GM10847 (cell line): ENCODE data around the gene SPATA46.

Experiments
- POLR2A ChIP-seq: IDR thresholded peaks from 2 replicates; pipeline ENCODE4 v1.6.1; 2011; ENCODE audit not compliant: insufficient read length; ENCODE audit errors: extremely low read depth

Gene SPATA46

DNA sequence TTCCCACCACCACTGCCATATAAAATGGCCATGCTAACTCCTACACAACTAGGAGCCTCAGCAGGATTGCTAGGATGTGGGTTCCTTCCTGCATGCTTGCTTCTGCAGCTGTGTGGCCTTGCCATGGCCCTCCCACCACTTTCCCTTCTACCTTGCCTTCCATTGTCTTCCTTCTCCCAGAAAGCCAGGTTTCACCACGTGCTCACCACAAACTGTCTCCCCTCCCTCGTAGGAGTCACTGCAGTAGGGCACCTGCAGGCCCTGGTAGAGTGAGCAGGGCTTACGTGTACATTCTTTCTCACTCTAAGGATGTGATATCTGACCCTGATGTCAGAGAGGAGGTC lies 8.6 kb upstream of the SPATA46 start:
- no peak for TF ChIP-seq POLR2A

DNA sequence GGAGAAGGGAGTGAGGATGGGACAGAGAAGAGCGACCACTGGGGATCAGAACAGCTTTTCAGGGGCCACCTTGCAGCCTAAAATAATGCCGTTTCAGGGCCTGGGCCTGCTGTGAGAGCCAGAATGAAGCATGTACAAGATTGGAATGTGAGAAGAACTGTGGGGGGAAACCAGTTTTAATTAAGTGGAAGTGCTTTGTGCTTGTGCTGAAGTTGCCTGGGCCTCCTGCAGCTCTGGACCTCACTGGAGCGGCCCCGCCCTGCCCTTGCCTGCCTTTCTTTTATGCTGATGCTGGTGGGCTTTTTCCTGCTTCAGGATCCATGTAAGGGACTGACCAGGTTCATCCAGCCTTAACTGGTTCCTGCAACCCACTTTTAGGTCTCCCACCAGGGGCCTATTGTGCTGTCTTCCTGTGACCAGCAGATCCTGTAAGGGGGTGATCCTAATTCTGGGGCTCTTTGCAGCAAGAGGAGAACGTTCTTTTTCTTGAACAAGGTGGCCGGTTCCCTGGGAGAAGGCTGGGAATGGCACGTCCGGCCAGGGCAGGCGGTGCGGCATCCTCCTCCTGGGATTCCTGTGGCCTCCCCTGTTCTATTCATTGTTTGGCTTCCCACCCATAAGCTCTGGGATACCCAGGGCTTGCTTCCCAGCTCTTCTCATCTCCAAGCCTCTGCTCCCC lies 8.1 kb upstream of the SPATA46 start:
- no peak for TF ChIP-seq POLR2A

DNA sequence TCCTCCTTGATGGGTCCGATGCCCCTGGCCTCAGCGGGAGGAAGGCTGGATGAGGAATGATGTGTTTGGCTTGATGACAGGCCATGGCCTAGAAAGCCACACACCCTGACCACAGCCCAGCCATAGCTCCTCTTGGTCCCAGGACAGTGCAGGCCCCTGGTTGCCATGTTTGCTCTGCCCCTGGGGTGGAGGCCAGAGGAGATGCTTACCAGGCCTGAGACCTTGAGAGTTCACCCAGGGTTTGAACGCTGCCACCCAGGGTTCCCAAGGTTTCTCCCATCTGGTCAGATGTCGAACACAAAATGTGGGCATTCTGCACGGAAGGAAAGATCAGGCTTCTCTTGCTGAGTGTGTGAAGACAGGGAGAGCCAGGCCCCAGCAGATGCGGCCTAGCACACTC lies 7.5 kb upstream of the SPATA46 start:
- TF ChIP-seq POLR2A, result no peak

DNA sequence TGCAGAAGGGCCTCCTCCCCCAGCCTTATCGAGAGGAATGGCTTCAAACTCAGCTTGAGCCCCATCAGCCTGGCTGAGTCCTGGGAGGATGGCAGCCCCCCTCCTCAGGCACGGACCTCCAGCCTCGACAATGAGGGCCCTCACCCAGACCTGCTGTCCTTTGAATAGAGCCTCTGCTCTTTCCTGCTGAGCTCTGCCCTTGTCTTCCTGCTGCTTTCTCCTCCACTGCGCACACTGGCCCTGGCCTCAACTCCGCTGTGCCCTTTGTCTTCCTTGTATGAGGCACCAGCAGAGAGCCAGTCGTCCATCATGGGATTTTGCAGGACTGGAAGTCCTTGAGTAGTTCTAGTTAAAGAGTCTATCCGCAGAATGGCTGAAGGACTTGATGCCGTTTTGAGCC lies 6.9 kb upstream of the SPATA46 start:
- no peak for TF ChIP-seq POLR2A

DNA sequence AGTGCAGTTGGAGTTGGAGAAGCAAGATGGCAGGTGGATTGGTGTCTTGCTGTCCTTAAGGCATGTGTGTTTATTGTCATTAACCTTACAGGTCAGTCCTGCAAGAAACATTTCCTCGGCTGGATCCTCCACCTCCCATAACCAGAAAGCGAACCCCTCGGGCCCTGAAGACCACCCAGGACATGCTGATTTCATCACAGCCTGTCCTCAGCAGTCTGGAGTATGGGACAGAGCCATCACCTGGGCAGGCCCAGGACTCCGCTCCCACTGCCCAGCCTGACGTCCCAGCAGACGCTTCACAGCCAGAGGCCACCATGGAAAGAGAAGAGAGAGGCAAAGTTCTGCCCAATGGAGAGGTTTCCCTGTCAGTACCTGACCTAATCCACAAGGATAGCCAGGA lies 6.4 kb upstream of the SPATA46 start:
- no peak for TF ChIP-seq POLR2A

DNA sequence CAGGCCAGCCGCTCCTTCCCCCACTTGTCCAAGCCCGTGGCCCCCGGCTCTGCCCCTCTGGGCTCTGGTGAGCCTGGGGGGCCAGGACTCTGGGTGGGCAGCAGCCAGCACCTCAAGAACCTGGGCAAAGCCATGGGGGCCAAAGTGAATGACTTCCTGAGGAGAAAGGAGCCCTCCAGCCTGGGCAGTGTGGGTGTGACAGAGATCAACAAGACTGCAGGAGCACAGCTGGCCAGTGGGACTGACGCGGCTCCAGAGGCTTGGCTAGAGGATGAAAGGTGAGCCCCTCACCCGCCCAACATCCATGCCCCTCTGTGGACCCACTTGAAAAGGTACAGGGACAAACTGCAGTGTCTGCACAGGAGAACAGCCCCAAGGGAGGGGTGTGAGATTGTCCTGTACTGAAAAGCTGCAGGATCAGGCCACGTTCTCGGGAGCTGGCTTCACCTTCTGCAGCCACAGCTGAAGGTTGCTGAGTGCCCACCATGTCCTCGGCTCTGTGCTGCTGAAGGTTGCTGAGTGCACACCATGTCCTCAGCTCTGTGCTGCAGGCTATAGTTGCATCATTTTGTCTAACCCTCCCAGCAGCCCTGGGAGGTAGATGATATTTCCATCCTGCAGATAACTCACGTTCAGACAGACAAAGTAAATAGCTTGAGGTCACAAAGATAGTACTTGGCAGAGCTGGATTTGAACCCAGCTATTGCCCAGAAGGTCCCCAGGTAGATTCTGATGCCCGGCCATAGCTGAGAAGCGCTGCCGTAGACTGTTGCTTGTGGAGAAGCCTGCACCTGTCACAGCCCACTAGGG lies 5.5 kb upstream of the SPATA46 start:
- no peak for TF ChIP-seq POLR2A

DNA sequence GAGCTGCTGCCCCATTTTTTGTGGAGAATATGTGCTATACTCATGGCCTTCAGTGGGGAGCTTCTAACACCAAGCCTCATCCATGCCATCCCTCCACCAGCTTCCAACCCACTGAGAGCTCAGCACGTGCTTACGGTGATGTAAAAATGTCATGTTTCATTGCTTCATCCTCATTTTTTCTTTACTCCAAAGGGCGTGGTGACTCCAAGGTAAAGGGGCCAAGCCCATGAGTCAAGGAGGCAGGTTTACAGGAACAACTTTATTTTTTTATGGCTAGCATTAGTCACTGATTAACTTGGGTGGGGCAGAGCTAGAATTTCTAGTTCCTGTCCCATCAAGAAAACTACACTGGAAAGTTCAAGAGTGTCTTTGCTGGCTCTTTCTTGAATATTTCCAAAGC lies 4.7 kb upstream of the SPATA46 start, which contains the start of gene C1orf226:
TSS of gene C1orf226 (plus strand) at position 346 of the 400 bp plus-strand sequence. CDS start 174 bp downstream, outside the sequence.
- no peak for TF ChIP-seq POLR2A

DNA sequence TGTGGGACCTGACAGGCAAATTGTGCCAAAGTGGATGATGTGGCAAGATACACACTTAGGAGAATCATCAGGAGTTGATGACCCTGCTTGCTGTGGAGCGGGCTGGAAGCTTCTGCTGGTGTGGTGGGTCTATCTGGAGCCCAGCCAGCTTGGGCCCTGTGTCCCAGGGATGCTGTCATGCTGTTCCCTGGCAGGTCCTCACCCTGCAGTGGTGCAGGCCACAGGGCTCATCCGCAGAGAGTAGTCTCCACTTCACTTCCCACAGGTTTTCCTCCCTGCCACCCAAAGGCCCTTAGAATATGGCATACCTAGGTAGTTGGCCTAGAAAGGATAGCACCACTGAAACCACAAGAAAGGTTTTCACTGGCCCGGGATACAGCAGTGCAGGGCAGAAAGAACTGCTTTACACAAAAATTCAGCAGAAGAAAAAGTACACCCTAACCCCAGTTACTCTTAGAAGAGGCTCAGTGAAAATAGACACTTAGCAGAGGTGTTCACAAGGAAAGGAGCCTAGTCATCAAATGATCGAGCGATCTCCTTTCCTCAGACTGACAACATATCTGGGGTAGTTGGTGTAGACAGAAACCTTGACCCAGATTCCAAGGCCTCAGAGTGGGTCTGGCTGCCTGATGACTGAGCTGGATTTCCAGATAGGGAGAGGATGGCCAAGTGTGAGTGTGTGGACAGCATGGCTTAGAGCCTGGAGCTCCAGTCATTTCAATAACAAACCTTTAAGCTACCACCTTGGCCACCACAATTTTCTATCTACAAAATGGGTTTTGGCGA lies 3.6 kb upstream of the SPATA46 start:
- no peak for TF ChIP-seq POLR2A

DNA sequence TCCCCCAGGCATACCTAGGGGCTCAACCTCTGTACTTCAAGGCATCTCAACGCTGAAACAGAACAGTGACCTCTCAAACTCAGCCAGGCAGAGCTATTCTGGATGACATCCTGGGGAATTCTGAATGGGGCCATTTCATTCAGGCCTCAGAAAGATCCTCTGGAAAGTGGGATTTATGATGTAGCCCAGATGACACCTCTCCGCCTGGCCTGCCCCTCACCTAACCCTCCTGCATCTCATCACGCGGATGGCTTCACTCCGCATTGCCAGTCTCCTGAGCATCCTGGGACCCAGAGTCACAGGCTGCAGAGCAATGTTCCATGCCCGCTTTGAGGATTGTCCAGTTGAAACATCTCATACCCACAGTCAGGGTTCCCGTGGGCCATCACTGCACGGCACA lies 1.2 kb downstream of the SPATA46 start:
- TF ChIP-seq POLR2A, result no peak

DNA sequence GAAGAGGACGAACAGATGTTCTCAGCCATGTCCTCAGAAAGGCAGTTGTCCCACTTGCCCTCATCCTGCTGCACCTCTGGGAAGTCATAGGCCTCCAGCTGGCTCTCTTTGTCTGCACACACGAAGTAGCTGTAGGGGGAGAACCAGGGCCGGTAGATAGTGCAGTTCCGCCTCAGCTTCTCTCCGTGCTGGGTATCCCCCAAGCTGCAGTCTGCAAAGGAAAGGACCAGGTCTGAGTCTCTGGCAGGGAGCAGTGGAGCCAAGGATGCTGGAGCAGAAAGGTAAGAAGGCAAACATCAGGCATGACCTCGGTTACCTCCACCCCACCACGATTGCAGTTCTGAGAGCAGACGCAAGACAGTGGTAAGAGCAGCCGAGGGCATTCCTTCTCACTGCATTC lies 2.2 kb downstream of the SPATA46 start:
- TF ChIP-seq POLR2A, result no peak

DNA sequence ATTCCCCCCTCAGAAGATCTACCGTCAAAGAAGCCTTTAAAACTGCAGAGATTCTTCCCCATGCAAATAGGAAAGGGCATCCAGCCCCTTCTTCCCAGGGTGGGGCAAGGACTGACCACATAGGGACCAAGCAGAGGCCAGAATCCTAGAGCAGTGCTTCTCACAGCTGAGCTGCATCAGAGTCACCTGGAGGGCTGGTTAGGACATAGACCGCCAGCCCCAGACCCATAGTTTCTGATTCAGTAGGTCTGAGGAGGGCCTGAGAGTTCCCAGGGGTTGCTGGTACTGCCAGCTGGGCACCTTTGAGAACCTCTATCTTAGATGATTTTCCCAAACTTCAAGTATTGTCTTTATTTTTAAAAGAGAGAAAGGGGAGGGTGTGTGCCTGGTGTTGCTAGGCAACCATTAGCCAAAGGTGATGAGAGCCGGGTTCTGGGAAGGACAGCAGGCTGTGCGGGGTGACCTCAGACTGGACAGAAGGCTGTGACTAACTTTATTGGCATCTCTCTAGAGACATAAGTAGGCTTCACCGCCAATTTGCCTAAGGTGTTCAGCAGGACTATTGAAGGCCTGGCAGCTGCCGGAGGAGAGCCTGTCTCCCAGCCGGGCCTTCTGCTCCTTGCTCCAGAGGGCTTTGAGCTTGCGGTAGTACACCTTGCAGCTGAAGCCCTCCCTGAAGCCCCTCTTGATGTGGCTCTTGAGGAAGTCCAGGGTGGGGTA lies 3.0 kb downstream of the SPATA46 start:
- TF ChIP-seq POLR2A, result no peak

DNA sequence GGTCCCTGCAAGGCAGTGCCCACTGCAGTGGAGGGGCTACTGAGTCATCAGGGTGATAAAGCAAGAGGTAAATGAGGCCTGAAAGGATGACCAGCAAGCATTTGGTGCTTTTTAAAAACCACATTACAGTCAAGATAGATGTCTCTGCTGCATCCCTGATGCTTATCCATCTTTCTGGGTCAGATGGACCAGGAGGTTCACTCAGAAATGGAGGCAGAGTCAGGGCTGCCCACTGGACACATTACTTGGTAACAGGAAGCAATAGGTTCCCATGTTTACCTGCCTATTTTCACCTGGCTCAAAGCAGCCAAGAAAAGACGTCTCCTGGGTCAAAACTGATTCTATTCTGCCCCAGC lies 3.6 kb downstream of the SPATA46 start:
- no peak for TF ChIP-seq POLR2A

DNA sequence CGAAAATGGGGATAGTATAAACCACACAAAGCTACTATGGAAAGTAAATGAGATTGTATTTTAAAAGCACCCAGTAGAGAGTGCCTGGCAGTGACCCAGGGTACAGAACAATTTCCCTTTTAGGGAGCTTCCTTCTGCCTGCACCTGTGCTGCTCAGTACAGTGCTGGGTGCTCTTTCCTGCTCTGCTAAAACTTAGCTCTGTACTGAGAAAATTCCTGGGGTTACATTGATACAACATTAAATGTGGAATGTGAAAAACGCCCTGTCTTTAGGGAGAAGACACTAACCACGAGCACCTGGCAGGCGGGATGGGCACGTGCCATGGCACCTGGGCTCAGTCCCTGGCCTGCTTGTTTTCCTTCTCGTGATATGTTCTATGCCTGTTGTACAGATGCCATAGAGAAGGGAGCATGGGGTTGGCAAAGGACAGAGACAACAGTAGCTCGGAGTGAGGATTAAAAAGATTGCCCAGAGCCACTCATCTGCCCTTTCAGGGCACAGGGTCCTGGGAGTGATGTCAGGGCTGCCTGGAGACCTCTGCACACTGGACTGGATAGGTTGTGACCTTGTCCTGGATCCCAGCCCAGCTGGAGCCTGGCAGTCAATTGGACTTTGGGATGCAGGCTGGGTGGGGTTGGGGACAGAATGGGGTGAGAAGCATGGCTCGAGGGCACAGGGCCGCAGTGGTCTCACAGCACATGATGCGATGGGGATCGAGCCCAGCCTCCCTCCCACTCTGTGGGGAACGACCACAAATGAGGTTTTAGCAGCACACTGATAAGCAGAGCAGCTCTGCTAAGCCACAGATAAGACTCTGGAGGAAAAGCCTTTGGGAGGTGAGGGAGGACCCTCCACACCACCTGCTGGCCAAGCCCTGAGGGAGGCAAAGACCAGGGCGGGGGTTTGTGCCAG lies 4.2 kb downstream of the SPATA46 start:
- no peak for TF ChIP-seq POLR2A

DNA sequence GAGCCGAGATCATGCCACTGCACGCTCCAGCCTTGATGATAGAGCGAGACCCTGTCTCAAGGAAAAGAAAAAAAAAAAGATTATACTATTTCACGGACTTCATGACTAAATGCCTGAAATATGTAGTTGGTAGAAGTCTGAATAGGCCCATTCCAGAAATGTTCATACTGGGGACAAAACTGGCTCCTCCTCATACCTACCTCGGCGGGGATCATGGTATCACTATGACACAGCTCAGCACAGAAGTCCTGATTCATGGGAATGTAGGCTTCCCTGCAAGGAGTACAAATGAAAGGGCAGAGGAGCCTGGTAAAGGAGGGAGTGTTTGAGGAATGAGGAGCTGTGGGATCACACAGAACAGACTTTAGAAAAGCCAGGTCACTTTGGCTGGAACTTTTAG lies 5.0 kb downstream of the SPATA46 start:
- no peak for TF ChIP-seq POLR2A
